ENCODE data around the gene PNPLA7. TPM values are rescaled to one million over a fixed set of nuclear protein-coding genes. Genes with fewer than 3 reads are reported as not detected.
A peak's percentile ranks its signal among the peaks of the same experiment; 100 is the strongest.

Gene PNPLA7
- total and polyA plus RNA-seq, 2 of the 13 experiments (the other 11 are each of a cell fraction or from before 2014, with no cell fraction given), result 0.42 to 1.5 TPM

DNA sequence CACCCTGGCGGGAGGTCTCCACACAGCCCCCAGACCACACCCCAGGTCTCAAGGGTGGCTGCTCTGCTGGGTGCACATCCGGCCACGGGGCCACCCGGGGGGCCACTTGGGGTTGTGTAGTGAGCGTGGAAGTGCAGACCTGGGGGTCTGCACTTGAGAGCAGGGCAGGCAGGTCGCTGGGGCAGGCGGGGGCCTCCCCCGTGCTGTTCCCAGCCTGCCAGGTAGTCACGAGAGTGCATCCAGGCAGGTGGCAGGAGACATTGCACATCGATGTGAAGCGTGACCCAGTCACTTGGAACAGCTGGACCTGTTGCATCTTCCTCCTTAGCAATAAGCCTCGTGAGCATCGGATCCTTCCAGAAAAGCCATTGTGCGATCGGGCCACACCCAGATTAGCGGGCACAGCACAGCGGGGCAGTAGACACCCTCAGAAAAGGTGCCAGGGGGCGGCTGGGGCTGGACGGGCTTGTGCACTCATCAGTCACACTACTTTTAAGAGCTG is 104.2 kb downstream of the PNPLA7 start (continued):
- TF ChIP-seq, protein P1, sequence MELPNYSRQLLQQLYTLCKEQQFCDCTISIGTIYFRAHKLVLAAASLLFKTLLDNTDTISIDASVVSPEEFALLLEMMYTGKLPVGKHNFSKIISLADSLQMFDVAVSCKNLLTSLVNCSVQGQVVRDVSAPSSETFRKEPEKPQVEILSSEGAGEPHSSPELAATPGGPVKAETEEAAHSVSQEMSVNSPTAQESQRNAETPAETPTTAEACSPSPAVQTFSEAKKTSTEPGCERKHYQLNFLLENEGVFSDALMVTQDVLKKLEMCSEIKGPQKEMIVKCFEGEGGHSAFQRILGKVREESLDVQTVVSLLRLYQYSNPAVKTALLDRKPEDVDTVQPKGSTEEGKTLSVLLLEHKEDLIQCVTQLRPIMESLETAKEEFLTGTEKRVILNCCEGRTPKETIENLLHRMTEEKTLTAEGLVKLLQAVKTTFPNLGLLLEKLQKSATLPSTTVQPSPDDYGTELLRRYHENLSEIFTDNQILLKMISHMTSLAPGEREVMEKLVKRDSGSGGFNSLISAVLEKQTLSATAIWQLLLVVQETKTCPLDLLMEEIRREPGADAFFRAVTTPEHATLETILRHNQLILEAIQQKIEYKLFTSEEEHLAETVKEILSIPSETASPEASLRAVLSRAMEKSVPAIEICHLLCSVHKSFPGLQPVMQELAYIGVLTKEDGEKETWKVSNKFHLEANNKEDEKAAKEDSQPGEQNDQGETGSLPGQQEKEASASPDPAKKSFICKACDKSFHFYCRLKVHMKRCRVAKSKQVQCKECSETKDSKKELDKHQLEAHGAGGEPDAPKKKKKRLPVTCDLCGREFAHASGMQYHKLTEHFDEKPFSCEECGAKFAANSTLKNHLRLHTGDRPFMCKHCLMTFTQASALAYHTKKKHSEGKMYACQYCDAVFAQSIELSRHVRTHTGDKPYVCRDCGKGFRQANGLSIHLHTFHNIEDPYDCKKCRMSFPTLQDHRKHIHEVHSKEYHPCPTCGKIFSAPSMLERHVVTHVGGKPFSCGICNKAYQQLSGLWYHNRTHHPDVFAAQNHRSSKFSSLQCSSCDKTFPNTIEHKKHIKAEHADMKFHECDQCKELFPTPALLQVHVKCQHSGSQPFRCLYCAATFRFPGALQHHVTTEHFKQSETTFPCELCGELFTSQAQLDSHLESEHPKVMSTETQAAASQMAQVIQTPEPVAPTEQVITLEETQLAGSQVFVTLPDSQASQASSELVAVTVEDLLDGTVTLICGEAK (IDR thresholded peaks at IDR 0.05), result no peak
- TF ChIP-seq, protein P1 (CRISPR knock-in tag; IDR thresholded peaks at IDR 0.05), result 0 out of 2 replicates have a peak, but pooled peaks have one; percentile 12
- TF ChIP-seq ZFX (CRISPR knock-in tag; IDR thresholded peaks at IDR 0.05; ENCODE audit: low read depth) (0 out of 2 replicates have a peak, but pooled peaks have one; percentile 9), NRL (CRISPR knock-in tag; IDR thresholded peaks at IDR 0.05; ENCODE audit: borderline replicate concordance) (0 out of 2 replicates have a peak, but pooled peaks have one; percentile 6), DMAP1 (CRISPR knock-in tag; IDR thresholded peaks at IDR 0.05) (no peak), FOXO1 (CRISPR knock-in tag; IDR thresholded peaks at IDR 0.05) (no peak), ZKSCAN8 (CRISPR knock-in tag; IDR thresholded peaks at IDR 0.05; ENCODE audit: borderline replicate concordance) (no peak), CENPT (CRISPR knock-in tag; IDR thresholded peaks at IDR 0.05; ENCODE audit: low read depth) (no peak), SOX6 (IDR thresholded peaks at IDR 0.05) (no peak), SOX6 (CRISPR knock-in tag; IDR thresholded peaks at IDR 0.05) (no peak), ATF7-NPFF (CRISPR knock-in tag; IDR thresholded peaks at IDR 0.05; ENCODE audit: low read depth) (no peak), NFE2L2 (IDR thresholded peaks at IDR 0.05; ENCODE audit: low read length) (no peak), ZNF501 (CRISPR knock-in tag; IDR thresholded peaks at IDR 0.05) (0 out of 2 replicates have a peak, but pooled peaks have one; percentile 4)
- TF ChIP-seq, protein P2, sequence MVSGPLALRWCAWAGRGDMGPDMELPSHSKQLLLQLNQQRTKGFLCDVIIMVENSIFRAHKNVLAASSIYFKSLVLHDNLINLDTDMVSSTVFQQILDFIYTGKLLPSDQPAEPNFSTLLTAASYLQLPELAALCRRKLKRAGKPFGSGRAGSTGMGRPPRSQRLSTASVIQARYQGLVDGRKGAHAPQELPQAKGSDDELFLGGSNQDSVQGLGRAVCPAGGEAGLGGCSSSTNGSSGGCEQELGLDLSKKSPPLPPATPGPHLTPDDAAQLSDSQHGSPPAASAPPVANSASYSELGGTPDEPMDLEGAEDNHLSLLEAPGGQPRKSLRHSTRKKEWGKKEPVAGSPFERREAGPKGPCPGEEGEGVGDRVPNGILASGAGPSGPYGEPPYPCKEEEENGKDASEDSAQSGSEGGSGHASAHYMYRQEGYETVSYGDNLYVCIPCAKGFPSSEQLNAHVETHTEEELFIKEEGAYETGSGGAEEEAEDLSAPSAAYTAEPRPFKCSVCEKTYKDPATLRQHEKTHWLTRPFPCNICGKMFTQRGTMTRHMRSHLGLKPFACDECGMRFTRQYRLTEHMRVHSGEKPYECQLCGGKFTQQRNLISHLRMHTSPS (CRISPR knock-in tag; IDR thresholded peaks at IDR 0.05; ENCODE audit: low read depth), result 0 out of 2 replicates have a peak, but pooled peaks have one; percentile 4
- TF ChIP-seq, protein P3, sequence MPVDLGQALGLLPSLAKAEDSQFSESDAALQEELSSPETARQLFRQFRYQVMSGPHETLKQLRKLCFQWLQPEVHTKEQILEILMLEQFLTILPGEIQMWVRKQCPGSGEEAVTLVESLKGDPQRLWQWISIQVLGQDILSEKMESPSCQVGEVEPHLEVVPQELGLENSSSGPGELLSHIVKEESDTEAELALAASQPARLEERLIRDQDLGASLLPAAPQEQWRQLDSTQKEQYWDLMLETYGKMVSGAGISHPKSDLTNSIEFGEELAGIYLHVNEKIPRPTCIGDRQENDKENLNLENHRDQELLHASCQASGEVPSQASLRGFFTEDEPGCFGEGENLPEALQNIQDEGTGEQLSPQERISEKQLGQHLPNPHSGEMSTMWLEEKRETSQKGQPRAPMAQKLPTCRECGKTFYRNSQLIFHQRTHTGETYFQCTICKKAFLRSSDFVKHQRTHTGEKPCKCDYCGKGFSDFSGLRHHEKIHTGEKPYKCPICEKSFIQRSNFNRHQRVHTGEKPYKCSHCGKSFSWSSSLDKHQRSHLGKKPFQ (CRISPR knock-in tag; IDR thresholded peaks at IDR 0.05; ENCODE audit: insufficient replicate concordance), result peak; percentile 10
- TF ChIP-seq, protein P4, sequence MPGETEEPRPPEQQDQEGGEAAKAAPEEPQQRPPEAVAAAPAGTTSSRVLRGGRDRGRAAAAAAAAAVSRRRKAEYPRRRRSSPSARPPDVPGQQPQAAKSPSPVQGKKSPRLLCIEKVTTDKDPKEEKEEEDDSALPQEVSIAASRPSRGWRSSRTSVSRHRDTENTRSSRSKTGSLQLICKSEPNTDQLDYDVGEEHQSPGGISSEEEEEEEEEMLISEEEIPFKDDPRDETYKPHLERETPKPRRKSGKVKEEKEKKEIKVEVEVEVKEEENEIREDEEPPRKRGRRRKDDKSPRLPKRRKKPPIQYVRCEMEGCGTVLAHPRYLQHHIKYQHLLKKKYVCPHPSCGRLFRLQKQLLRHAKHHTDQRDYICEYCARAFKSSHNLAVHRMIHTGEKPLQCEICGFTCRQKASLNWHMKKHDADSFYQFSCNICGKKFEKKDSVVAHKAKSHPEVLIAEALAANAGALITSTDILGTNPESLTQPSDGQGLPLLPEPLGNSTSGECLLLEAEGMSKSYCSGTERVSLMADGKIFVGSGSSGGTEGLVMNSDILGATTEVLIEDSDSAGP (CRISPR knock-in tag; IDR thresholded peaks at IDR 0.05; ENCODE audit: borderline replicate concordance), result 0 out of 2 replicates have a peak, but pooled peaks have one; percentile 4

Data from HepG2 (cell line).